HL-60 (cell line): ENCODE results near the gene DAD1.

Experiments
- GABPA ChIP-seq: IDR thresholded peaks from 2 replicates; pipeline ENCODE4 v1.6.1; 2012; ENCODE audit warnings: low read depth
- POLR2AphosphoS5 ChIP-seq: IDR thresholded peaks from 2 replicates; pipeline ENCODE4 v1.6.1; 2012; ENCODE audit warnings: low read depth
- SPI1 ChIP-seq: IDR thresholded peaks from 2 replicates; pipeline ENCODE4 v1.6.1; 2012; ENCODE audit warnings: low read depth, mild to moderate bottlenecking, borderline replicate concordance
- TF ChIP-seq, protein P1 (sequence below): IDR thresholded peaks from one replicate; pipeline ENCODE4 v1.5.1; 2011; ENCODE audit warnings: low read length, control low read depth, inconsistent platforms; ENCODE audit not compliant: insufficient read depth
- TF ChIP-seq, protein P2 (sequence below): IDR thresholded peaks from 2 replicates; pipeline ENCODE4 v1.6.1; 2012; ENCODE audit warnings: low read depth; ENCODE audit not compliant: insufficient replicate concordance

DNA sequence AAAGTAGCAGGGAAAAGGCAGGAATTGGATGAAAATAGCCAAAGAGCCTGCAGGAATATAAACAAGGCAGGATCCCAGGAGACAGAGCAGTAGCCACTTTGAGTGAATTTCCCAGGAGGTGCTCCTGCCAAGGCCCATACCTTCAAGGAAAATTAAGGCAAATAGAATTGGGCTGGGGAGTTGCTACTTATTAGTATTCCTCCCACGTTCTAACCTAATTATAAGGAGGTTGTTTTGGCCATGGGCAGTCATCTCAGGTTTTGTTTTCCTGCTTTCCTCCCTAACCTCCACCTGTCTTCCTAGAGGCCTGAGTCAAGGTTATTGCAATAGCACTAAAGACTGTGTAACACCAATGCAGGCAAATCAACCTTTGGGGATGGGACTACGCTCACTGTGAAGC, 73.1 kb downstream of the DAD1 start:
- TF ChIP-seq, protein P1, sequence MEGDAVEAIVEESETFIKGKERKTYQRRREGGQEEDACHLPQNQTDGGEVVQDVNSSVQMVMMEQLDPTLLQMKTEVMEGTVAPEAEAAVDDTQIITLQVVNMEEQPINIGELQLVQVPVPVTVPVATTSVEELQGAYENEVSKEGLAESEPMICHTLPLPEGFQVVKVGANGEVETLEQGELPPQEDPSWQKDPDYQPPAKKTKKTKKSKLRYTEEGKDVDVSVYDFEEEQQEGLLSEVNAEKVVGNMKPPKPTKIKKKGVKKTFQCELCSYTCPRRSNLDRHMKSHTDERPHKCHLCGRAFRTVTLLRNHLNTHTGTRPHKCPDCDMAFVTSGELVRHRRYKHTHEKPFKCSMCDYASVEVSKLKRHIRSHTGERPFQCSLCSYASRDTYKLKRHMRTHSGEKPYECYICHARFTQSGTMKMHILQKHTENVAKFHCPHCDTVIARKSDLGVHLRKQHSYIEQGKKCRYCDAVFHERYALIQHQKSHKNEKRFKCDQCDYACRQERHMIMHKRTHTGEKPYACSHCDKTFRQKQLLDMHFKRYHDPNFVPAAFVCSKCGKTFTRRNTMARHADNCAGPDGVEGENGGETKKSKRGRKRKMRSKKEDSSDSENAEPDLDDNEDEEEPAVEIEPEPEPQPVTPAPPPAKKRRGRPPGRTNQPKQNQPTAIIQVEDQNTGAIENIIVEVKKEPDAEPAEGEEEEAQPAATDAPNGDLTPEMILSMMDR = no peak
- TF ChIP-seq GABPA (no peak), POLR2AphosphoS5 (no peak), SPI1 (no peak)
- TF ChIP-seq, protein P2, sequence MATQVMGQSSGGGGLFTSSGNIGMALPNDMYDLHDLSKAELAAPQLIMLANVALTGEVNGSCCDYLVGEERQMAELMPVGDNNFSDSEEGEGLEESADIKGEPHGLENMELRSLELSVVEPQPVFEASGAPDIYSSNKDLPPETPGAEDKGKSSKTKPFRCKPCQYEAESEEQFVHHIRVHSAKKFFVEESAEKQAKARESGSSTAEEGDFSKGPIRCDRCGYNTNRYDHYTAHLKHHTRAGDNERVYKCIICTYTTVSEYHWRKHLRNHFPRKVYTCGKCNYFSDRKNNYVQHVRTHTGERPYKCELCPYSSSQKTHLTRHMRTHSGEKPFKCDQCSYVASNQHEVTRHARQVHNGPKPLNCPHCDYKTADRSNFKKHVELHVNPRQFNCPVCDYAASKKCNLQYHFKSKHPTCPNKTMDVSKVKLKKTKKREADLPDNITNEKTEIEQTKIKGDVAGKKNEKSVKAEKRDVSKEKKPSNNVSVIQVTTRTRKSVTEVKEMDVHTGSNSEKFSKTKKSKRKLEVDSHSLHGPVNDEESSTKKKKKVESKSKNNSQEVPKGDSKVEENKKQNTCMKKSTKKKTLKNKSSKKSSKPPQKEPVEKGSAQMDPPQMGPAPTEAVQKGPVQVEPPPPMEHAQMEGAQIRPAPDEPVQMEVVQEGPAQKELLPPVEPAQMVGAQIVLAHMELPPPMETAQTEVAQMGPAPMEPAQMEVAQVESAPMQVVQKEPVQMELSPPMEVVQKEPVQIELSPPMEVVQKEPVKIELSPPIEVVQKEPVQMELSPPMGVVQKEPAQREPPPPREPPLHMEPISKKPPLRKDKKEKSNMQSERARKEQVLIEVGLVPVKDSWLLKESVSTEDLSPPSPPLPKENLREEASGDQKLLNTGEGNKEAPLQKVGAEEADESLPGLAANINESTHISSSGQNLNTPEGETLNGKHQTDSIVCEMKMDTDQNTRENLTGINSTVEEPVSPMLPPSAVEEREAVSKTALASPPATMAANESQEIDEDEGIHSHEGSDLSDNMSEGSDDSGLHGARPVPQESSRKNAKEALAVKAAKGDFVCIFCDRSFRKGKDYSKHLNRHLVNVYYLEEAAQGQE = no peak
